ENCODE results near the gene MYO7A.

MYO7A gene

DNA sequence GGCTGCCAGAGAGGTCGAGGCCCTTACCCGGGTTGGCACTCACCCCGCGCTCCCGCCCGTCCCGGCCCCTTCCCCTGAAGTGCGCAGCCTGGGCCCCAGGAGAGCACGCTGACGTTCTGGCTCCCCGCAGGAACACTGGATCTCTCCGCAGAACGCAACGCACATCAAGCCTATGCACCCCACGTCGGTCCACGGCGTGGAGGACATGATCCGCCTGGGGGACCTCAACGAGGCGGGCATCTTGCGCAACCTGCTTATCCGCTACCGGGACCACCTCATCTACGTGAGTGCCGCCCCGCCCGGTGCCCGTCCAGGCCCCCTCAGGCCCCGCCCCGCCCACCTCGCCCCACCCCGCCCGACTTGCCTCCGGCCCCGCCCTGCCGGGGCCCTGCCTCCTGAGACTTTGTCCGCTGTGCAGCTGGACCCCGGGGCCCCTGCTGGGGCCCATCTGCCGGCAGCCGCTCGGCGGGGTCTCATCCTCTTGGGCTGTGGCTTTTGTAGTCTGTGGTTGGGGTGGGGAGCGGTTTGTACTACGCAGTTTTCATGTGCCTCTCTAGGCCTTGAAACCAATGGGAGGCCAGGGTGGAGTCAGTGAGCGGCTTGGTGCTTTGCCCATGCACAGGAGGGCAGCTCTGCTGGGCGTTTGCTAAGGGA, 19.7 kb downstream of the MYO7A start:
- no peak for DNase-seq

DNA sequence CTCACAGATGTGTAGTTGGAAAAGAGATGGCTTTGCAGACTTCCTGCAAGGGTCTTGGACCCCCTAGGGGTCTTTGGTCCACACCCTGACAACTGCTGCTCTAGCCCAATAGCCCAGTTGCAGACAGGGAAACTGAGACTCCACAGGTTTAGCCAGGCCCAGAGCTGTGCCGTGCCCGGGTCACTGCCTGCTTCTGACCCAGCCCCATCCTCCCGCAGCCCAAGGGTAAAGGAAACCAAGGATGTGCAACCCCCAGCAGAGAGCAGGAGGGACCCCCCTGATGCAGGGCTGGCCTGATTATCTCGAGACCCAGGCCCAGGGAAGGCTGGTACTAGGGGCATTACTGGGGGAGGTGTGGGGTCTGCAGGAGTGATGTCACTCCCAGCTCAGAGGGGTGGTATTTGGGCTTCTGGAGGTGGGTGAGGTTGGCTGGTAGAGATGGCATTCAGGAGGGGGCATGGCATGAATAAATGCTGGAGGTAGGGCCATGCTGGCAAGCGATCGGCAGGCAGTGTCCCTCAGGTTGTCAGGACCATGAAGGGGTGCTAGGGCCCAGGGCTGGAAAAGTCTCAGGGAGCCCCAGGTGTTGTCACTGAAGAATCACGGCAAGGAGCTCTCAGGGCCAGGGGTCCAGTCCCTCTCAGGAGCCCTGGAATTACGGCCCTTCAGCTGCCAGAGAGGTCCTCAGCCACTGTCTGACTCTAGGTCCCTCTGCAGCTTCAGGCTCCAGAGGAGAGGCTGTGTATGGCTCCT, 21.1 kb downstream of the MYO7A start:
- no peak for DNase-seq

DNA sequence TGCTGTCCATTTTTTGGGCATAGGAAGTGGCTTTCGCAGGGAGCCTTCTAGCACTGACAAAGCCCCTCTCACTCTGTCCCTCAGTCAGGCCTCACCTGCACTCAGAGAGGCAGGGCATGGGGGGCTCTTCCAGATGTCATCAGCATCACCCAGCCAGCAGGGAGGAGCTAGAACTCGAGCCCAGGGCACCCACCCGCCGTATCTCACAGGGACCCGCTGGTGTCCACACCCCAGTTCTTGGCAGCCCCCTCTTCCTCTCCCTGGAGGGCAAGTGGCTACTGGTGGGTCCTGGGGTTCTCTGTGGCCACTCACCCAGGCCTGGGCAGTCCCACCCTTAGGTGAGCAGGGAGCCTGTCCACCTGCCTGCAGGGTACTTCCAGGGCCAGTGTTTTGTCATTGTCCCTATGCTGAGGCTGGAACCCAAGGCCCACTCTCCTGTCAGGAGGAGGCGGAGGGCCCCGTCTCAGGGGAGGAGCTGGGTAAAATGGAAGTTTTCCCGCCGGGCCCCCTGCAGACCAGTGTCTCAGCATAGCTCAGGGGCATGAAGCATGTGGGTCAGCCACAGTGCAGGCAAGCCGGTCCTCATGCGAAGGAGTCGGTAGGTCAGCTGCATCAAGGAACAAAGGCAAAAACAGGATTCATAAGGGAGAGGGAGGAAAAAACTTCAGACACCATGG, 21.8 kb downstream of the MYO7A start:
- no peak for DNase-seq

DNA sequence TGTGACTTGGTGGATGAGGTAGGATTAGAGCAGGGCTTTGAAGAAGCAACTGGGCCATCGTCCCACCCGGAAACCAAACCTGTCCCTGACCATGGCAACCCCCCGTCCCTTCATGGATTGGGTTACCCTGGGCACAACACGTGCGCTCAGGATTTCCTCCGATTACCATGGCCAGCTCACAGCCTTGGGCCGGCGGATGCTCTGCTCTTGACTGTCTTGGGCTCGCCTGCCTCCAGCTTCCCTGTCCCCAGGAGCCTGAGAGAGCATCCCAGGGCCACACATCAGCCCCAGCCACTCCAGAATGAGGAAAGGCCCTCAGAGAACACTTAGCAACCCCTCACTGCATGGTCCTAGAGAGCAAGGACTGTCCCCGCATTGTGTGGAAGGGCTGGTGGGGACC, 22.8 kb downstream of the MYO7A start:
- no peak for DNase-seq

DNA sequence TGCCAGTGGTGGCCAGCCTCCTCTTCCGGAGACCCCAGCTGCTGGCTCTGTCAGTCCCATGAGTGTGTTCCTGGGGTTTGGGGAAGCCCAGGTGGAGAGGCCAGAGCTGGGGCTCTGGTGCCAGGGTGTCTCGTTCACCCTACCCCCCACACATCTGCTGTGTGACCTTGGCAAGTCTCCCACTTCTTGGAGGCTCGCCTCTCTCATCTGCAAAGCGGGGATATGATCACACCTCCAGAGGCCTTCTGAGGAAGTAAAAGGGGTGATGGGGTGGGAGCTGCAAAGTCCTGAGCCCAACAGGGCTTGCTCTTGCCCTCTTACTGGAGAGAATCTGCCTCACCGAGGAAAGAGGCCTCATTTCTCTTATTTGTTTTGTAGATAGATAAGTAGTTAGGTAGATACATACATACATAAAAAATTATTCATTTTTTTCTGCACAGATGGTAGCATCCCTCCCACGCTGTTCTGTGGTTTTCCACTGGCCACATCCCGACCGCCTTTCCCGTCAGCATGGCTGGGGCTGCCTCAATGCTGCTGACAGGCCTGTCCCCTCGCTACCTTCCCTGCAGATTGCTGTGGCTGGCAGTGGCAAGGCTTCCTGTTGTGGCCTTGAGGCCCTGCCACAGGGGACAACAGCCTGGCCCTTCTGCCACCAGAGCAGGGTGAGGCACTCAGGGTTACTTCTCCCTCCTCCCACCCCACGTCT, 23.9 kb downstream of the MYO7A start:
- DNase-seq: no peak

DNA sequence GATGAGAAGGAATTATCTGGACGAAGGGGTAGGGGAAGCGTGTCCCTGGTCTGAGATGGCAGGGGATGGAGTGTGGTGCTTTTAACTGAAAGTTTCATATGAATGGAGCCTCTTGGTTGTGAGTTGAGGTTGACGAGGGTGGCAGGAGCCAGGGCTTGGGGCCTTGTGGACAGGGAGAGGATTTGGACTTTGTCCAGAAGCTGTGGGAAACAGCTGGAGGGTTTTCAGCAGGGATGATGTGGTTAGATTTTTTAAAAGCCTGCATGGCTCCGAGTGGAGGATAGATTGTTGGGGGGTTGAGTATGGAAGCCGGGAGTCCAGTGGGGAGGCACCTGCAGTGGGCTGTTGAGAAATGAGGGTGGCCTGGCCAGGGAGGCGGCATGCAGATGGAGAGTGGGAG, 24.8 kb downstream of the MYO7A start:
- DNase-seq: no peak

DNA sequence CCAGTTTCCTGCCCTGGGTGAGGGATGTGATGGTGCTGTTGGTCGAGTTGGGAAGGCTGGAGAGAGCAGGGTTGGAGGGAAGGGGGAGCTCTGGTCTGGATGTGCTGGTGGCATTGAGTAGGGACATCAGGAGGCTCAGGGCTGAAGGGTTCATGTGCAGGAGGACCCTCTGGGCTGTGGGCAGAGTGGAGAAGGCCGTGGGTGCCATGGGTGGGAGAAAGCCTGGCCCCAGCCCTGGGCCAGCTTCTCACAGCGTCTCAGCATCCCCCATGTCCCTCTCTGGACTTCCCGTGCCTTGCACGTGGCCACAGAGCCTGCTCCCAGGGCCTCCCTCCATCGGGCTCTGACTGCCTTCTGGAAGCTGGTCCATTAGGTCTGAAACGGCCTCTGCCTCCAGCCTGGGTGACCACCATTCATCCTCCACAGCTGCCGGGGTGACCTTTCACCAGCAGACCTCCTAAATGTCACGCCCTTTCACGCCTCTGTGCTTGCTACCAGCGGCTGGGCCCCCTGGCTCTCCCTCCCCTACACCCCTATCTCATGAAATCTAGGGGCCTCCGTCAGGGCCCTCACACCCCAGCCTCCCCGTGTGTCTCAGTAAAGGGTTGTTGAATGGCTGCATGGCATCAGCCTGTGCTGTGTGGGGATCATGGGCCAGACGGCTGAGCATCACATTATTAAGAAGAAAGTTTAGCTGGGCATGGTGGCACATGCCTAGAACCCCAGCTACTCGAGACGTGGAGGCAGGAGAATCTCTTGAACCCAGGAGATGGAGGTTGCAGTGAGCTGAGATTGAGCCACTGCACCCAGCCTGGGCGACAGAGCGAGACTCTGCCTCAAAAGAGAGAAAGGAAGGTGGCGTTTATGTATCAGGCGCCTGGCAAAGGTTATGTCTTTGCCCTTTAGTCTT, 25.5 kb downstream of the MYO7A start:
- no peak for DNase-seq

DNA sequence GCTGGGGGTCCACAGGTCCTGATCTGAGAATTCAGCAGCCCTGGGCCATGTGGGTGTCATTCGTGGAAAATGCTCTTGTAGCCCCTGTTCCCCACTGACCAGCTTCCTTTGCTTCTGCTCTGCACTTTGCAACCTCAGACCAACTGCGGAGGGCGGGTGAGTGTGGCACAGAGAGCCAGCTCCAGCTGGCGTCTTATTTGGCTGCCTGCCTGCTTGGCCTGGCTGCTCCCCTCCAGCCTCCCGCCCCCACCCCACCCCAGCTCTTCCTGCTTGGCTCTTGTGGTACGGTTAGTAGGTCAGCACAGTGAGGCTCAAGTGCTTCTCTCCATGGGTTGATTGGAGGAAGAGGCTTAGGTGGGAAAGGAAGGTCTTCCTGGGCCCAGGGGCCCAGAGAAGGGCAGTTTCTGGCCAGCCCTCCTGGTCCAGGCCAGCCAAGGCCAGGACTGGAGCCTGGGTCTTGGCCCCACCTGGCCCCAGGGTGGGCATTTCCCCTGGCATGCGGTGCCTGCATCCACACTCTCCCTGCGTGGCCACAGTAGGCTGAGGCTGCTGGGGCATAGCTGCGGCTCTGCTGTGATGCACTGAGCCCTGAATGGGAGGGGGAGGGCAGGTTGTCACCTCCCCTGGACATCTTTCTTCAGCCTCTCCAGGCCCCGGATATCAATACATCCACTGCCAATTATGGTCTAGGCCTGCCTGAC, 26.5 kb downstream of the MYO7A start:
- DNase-seq: no peak

DNA sequence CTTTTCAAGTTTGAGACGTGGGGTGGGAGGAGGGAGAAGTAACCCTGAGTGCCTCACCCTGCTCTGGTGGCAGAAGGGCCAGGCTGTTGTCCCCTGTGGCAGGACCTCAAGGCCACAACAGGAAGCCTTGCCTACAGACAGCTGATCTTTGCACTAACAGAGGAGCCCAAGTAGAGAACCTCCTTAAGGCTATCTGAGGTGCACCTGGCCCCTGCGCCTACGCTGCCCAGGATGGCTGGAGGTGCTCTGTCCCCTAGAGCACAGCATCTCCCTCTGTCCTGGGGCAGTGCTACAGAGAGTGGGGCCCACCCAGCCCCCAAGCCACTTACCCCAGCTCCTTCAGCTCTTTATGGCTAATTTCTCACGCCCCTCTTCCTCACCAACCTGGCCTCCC, 27.0 kb downstream of the MYO7A start:
- DNase-seq: no peak

DNA sequence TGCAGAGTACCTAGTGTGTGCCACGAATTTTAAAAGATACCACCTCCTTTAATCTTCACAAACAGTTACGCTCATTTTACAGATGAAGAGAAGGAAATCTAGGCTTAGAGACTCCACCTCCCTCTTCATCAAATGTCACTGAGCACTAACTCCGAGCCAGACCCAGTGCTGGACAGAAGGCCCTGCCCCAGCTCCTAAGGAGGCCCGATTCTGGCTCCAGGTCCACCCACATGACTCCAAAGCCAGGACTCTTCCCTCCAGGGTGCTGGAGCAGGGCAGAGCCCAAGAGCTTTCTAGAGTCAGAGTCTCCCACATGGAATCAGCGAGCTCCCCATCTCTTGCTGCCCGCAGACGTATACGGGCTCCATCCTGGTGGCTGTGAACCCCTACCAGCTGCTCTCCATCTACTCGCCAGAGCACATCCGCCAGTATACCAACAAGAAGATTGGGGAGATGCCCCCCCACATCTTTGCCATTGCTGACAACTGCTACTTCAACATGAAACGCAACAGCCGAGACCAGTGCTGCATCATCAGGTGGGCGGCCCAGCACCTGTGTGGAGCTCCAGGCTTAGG, 27.6 kb downstream of the MYO7A start:
- DNase-seq: no peak

DNA sequence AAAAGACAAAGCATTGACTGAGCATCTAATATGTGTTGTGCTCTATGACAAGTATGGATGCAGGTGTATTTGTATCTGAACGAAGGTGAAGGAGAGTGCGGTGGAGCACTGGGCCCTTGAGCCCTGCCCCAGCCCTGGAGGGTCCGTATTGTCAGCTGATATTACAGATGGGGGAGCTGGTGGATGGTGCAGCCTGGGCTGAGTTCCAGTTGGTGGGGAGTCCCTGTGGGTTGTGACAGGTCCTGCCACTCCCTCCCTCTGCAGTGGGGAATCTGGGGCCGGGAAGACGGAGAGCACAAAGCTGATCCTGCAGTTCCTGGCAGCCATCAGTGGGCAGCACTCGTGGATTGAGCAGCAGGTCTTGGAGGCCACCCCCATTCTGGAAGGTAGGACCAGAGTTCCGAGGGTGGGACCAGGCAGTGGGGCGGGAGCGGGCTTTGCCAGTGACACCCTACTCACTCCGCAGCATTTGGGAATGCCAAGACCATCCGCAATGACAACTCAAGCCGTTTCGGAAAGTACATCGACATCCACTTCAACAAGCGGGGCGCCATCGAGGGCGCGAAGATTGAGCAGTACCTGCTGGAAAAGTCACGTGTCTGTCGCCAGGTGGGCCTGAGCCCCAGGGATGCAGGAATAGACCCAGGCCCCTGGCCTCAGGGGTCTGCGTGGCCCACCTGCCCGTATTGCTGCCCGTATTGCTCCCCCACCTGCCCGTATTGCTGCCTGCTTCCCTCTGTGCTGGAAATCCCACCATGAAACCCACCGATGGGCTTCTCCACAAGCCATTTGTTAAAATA, 28.6 kb downstream of the MYO7A start:
- no peak for DNase-seq

DNA sequence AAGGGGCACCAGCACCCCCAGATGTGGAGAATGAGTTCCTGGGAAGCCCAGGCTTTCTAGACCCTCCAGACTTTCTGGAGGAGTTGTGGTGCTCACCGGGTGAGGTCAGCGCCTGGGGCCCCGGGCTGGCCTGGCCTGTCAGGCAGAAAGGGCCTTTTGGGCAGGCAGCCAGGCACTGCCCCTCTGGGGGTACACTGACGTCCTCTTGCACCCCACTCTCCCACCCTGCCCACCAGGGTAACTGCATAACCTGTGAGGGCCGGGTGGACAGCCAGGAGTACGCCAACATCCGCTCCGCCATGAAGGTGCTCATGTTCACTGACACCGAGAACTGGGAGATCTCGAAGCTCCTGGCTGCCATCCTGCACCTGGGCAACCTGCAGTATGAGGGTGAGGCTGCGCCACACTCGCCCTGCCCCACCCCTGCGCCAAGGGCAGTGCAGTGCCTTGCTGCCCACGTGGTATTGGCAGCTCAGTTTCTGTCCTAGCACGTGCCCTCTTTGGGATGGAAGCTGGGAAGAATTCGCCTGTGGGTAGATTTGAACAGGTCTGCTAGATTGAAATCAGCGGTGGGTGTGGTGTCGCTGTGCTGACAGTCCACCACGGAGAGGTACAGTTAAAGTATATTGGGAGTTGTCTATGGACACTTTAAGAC, 30.1 kb downstream of the MYO7A start:
- DNase-seq: no peak

DNA sequence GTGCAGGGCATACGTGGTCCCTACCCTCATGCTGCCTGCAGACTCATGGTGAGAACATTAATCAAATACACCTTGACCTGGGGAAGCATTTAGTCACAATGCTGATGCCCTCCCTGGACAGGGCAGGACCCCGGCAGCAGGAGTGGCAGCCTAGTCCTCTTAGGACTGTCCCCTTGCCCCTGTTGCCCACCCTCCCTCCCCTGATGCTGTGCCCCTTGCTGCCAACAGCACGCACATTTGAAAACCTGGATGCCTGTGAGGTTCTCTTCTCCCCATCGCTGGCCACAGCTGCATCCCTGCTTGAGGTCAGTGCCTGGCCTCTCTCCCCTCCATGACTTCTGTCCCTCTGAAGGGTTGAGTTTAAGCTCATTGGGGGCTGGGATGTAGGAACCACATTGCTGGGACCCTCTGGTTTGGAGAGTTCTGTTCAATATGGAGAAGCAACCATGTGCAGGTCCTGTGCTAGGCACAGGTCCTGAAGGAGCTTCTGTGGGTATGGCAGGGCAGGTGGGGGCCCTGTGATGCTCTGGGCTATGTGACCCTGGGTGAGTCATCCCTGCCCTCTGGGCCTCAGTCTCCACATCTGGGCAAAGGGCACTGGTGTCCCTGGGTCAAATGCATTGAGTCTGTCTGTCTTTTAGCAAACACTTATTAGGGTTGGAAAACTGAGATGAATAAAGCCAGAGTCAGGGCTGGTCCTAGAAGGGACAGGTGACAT, 31.3 kb downstream of the MYO7A start:
- DNase-seq: no peak

DNA sequence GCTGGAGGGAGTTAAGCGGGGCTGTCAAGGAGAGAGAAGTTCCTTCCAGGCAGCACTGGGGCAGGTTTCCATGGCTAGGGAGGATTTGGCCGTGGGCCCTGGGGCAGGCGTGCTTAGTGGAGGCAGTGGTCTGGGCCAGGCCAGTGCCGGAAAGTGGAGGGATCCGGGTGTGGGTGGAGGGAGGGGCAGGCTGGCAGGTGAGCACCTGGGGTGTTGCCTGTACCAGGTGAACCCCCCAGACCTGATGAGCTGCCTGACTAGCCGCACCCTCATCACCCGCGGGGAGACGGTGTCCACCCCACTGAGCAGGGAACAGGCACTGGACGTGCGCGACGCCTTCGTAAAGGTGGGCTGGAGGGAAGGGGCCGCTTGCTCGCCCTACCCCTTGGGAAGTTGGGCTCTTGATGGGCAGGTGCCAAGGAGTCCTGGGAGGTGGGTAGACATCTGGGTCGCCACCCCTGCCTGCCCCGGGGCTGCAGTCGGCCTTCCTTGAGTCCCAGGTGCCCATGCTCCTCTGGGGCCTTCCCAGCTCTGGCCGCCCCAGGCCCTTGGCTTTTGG, 32.0 kb downstream of the MYO7A start:
- DNase-seq: no peak

DNA sequence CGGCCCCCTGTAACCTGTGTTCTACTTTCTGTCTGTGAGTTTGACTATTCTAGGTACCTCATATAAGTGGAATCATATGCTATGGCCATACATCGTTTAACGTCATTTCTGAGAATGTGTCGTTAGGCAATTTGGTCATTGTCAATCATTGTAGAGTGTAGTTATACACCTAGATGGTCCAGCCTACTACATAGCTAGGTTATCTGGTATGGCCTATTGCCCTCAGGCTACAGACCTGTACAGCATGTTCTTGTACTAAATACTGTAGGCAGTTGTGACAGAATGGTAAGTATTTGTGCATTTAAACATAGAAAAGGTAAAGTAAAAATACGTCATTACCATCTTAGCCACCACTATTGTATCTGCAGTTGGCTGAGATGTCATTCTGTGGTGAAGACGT, 35.2 kb downstream of the MYO7A start:
- no peak for DNase-seq

DNA sequence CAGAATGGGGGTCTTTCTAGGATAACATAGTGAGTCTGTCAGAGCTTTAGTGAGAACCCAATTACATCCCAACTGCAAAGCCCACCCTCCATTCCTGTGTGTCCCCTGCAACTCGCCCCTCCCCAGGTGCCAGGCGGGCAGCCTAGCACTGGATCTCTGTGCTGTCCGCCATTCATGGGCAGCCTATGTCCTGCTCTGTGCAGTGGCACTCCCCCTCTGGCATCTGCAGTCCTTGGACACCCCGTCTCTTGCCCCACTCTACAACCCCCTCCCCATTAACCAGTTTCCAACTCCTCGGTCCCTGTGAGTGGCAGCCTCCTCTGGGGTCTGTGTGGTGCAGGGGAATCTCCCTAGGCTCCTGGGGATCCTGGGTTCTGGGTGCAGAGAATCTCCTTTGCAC, 37.0 kb downstream of the MYO7A start:
- DNase-seq: no peak

DNA sequence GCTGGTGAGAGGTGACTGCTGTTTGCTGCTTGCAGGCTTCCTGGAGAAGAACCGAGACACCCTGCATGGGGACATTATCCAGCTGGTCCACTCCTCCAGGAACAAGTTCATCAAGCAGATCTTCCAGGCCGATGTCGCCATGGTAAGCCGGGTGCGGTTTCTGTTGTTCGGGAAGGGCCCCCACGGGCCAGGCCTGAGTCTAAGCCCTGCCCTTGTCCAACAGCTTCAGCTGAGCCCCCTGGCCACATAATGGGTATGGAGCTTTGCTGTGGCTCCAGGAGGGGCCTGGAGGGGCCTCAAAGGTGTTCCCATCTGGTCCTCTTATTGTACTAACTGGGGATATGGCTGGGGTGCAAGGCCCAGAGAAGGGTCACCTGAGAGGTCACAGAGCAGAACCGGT, 38.0 kb downstream of the MYO7A start:
- DNase-seq: no peak

DNA sequence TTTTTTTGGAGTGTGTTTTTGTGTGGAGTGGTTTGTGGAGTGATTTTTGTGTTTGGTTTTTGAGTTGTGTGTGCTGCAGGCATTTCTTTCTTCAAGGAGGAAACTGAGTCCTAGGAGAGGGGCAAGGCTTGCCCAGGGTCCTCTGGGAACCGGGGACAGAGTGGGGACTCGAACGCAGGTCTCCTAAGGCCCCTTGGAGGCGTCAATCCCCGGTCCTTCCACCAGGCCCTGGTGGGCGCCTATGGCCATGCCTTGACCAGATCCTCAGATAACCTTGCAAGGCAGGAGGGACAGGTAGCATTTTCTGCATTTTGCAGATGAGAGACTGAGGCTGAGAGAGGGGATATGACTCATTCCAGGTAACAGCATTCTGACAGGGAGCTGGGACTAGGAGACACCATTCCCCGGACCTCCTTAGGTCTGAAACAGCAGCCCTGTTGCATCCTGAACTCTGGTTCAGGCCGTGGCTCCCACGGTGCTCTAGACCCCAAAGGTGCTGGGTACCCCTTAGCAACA, 39.1 kb downstream of the MYO7A start:
- DNase-seq: no peak

DNA sequence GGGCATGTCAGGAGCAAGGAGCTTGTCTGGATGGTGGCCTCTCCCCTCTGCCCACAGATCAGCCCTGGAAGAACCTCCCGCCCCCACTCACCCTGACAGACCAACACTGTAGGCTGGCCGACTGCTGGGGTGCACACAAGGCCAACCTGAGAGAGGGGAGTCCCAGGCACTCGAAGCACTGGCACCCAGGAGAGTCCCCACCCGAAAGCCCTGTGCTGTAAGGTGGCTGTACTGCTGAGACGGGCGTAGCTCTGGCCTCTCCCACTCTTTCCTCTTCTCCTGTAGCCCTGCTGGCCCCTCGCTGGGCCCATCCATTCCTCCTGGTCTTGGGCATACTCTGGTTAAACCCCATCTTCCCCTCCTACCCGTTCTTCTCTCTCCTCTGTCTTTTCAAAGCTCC, 39.7 kb downstream of the MYO7A start:
- no peak for DNase-seq
